Central memory CD8-positive, alpha-beta T cell (primary cell): ENCODE results near the gene IL23R.

Experiments used
- ATAC-seq: fragments of 150-1000 bp; cut with Tn5 transposase; replicated peaks from 2 replicates; pipeline ENCODE4 v1.10.0; 2022; ENCODE audit warnings: mild to moderate bottlenecking, moderate FRiP score, moderate number of reproducible peaks; ENCODE audit not compliant: poor library complexity, severe bottlenecking; ENCODE audit errors: extremely low read depth
- DNase-seq, 2 donors: peaks; one replicate each; pipeline ENCODE4 v3.0.0; 2021; ENCODE audit warnings: low spot score in 2 of 2
- H3K27ac Mint-ChIP-seq: one replicate; pipeline ENCODE4 v1.8.0; 2022; ENCODE audit warnings: low read depth, mild to moderate bottlenecking, moderate library complexity, mixed read lengths
- H3K27me3 Mint-ChIP-seq: one replicate; pipeline ENCODE4 v1.8.0; 2022; ENCODE audit warnings: mixed read lengths
- H3K36me3 Mint-ChIP-seq: one replicate; pipeline ENCODE4 v1.8.0; 2022; ENCODE audit warnings: mild to moderate bottlenecking, moderate library complexity, mixed read lengths; ENCODE audit not compliant: insufficient read depth
- H3K4me1 Mint-ChIP-seq: one replicate; pipeline ENCODE4 v1.8.0; 2022; ENCODE audit warnings: mixed read lengths
- H3K4me3 Mint-ChIP-seq: one replicate; pipeline ENCODE4 v1.8.0; 2022; ENCODE audit warnings: mild to moderate bottlenecking, moderate library complexity, mixed read lengths
- H3K9me3 Mint-ChIP-seq: one replicate; pipeline ENCODE4 v1.8.0; 2022; ENCODE audit warnings: mixed read lengths

IL23R gene

DNA sequence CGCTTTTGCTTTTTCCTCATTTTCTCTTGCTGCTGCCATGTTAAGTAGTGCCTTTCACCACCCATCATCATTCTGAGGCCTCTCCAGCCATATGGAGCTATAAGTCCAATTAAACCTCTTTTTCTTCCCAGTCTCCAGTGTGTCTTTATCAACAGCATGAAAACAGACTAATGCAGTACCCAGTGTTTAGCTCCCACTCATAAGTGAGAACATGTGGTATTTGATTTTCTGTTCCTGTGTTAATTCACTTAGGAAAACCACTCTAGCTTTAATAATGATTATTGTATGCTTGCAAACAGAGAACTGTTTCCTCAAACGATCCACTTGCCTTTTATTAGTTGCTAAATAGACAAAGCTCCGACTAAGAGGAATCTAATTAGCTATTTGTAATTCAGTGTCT is 43.3 kb downstream of the IL23R start:
- no peak for ATAC-seq
- Mint-ChIP-seq H3K4me1 (no peaks in the 10 kb centered on the region), H3K4me3 (no peak overlapping the region), H3K36me3 (no peaks in the 10 kb centered on the region), H3K27me3 (no peaks in the 10 kb centered on the region), H3K27ac (peak overlapping the region; percentile 53), H3K9me3 (no peaks in the 10 kb centered on the region)
- DNase-seq = no peak

DNA sequence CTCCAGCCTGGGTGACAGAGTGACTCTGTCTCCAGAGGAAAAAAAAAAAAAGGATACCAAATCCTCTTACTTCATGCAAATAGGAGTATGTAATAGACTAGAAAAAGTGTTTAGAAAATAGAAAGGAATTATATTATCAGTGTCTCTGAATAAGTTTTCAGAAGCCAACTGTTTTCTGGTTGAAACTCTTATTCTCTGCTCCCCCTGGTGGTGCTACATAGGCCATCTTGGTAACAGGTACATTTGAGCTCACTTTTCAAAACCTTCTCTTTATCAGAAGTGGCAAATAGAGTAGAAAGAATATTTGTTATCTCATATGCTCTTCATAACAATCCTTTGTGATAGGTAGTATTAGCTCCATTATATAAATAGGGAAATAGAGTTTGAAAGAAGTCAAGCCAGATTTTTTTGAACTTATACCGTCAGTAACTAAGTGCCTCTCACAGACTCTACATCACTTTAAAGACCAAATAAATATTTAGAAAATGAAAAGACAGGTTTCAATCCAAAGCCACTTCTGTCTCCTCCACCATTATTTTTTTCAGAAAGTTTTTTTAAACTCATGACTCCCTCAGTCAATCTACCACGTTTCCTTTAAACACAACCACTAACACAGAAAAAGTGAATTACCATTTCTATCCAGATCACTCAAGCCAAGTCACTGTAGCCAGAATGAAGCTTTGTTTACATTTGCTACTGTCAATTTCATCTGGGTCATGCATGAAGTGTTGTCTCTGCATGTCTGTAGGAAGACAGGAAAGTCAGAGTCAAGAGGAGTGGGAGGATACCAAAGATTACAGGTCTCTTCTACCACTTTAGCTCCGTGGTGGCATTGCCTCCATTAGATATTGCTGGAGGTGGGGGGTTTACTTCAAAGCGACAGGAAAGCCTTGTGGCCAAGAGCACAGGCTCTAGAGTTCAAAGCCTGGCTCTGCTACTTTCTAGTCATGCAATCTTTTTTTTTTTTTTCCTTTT is 45.6 kb downstream of the IL23R start:
- ATAC-seq (peak; percentile 58), DNase-seq (no peak)
- H3K27me3 Mint-ChIP-seq = no peaks in the 10 kb centered on the region
- no peaks in the 10 kb centered on the region for H3K36me3 Mint-ChIP-seq
- no peak overlapping the region for H3K27ac Mint-ChIP-seq
- no peaks in the 10 kb centered on the region for H3K4me1 Mint-ChIP-seq
- H3K9me3 Mint-ChIP-seq = no peaks in the 10 kb centered on the region
- H3K4me3 Mint-ChIP-seq = no peak overlapping the region

DNA sequence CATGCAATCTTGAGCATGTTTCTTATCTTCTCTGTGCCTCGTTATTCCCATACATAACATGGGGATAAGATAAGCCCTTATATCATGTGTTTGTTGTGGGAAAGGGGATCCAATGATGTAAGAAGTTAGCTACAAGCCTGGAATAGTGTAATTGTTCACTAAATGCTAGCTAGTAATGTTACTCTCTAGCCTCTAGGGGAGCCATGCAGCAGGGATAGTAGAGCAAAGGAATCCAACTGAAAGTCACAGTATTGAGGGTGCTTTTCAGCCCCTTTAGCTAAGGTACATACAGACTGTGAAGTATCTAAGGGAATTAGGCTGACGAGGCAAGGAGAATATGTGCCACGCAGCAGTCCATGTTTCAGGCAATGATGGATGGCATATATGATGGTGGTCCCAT is 46.9 kb downstream of the IL23R start:
- ATAC-seq (no peak), DNase-seq (no peak)
- H3K4me3 Mint-ChIP-seq = no peak overlapping the region
- no peaks in the 10 kb centered on the region for H3K4me1 Mint-ChIP-seq
- H3K9me3 Mint-ChIP-seq = no peaks in the 10 kb centered on the region
- no peaks in the 10 kb centered on the region for H3K27me3 Mint-ChIP-seq
- no peaks in the 10 kb centered on the region for H3K36me3 Mint-ChIP-seq
- H3K27ac Mint-ChIP-seq = no peak overlapping the region

DNA sequence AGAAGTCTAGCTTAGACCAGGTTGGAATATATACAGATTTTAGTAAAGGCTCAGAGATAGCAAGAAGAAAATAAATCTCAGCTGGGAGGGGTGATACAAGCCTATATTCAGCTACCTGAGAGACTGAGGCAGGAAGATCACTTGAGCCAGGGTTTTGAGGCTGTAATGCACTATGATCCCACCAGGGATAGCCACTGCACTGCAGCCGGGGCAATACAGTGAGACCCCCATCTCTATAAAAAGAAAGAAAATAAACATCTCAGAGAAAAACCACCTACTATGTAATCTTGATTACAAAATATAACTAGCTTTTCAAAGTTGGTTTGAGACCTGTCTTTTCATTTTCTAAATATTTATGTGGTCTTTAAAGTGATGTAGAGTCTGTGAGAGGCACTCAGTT is 47.7 kb downstream of the IL23R start:
- H3K4me3 Mint-ChIP-seq = no peak overlapping the region
- no peak for ATAC-seq
- no peak overlapping the region for H3K27ac Mint-ChIP-seq
- no peaks in the 10 kb centered on the region for H3K4me1 Mint-ChIP-seq
- DNase-seq = no peak
- H3K36me3 Mint-ChIP-seq = no peaks in the 10 kb centered on the region
- H3K9me3 Mint-ChIP-seq = no peaks in the 10 kb centered on the region
- no peaks in the 10 kb centered on the region for H3K27me3 Mint-ChIP-seq

DNA sequence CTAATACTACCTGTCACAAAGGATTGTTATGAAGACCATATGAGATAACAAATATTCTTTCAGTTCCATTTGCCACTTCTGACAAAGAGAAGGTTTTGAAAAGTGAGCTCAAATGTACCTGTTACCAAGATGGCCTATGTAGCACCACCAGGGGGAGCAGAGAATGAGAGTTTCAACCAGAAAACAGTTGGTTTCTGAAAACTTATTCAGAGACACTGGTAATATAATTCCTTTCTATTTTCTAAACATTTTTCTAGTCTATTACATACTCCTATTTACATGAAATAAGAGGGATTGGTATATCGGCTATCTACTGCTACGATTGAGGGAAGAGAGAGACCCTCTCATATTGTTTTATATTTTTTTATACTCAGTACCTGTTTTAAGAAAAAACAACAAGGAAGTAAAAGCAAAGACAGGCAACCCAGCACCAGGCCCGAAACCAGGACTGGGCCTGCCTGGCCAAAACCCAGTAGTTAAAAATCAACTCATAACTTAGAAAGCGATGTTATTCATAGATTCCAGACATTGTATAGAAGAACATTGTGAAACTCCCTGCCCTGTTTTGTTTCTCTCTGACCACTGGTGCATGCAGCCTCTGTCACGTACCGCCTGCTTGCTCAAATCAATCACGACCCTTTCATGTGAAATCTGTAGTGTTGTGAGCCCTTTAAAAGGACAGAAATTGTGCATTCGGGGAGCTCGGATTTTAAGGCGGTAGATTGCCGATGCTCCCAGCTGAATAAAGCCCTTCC is 48.3 kb downstream of the IL23R start:
- Mint-ChIP-seq H3K36me3 (no peaks in the 10 kb centered on the region), H3K4me1 (no peaks in the 10 kb centered on the region), H3K27me3 (no peaks in the 10 kb centered on the region), H3K4me3 (no peak overlapping the region), H3K9me3 (no peaks in the 10 kb centered on the region), H3K27ac (no peak overlapping the region)
- no peak for DNase-seq
- peak; percentile 46 for ATAC-seq

DNA sequence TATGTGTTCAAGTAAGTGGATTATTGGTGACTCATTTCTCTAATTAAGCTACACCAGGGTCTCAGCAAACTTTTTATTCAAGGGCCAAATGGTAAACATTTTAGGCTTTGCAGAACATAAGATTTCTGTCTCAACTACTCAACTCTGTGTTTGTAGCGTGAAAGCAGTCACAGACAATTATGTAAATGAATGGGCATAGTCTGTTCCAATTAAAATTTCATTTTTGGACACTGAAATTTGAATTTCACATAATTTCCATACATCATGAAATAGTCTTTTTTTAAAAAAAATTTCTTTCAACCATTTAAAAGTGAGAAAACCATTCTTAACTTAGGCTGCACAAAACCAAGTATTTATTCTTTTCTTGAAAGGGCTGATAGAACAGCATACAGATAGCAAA is 50.1 kb downstream of the IL23R start:
- no peak overlapping the region for H3K27ac Mint-ChIP-seq
- no peak for DNase-seq
- no peak overlapping the region for H3K4me3 Mint-ChIP-seq
- no peaks in the 10 kb centered on the region for H3K27me3 Mint-ChIP-seq
- H3K4me1 Mint-ChIP-seq = no peaks in the 10 kb centered on the region
- no peaks in the 10 kb centered on the region for H3K36me3 Mint-ChIP-seq
- no peak for ATAC-seq
- H3K9me3 Mint-ChIP-seq = no peaks in the 10 kb centered on the region

DNA sequence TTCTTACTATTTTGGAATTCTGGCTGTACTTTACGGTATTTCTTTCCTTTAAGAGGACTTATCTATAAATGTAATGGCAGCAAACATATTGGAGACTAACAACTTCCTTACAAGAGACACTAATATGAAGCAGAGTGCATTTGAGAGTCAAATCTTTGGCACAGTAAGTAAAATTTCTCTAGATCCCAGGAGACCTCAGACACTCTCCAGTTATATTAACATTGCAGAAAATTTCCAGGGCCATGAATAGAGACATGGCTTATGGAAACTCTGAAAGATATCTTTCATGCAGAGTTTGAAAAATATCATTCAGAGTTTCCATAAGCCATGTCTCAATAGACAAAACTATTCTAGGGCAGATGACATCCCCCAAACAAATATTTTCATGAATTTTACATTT is 51.2 kb downstream of the IL23R start:
- H3K4me3 Mint-ChIP-seq = no peak overlapping the region
- no peak overlapping the region for H3K27ac Mint-ChIP-seq
- DNase-seq = no peak
- ATAC-seq = no peak
- H3K27me3 Mint-ChIP-seq = no peaks in the 10 kb centered on the region
- H3K9me3 Mint-ChIP-seq = no peaks in the 10 kb centered on the region
- no peaks in the 10 kb centered on the region for H3K4me1 Mint-ChIP-seq
- H3K36me3 Mint-ChIP-seq = no peaks in the 10 kb centered on the region

DNA sequence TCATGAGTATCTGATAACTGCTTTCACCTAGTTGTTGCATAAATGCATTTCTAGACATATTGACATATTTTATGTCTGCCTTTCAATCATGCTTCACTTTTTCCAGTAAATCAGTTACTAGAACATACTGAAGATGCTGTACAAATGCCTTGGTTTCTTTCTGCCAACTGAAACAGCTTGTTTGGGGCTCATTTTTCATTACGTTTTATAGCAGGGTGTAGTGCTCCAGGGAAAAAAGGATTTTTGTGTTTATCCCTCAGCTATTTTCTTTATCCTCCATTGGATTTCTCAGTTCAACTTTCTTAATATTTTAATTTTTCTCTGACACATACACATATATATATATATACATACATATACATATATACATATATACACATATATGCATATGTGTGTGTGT is 51.7 kb downstream of the IL23R start:
- Mint-ChIP-seq H3K9me3 (no peaks in the 10 kb centered on the region), H3K27ac (no peak overlapping the region), H3K27me3 (no peaks in the 10 kb centered on the region), H3K4me1 (no peaks in the 10 kb centered on the region), H3K36me3 (no peaks in the 10 kb centered on the region), H3K4me3 (no peak overlapping the region)
- ATAC-seq (no peak), DNase-seq (no peak)

DNA sequence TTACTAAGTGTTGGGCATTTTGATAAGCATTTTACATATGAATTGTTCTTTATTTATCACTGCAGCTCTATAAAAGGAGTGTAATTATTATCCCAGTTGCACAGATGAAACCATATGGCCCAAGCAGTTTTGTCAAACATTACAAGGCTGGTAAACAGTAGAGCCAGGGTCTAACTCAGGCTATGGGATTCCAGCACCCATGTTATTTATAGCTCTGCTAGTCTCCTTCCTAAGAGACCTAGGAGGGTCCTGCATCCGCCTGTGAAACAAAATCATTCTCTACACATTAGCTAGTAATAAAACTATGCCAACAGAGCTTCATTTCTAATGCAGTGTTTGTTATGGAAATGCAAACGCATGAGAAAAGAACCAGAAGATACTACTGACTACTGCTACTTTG is 58.6 kb downstream of the IL23R start:
- H3K27ac Mint-ChIP-seq = no peak overlapping the region
- ATAC-seq (no peak), DNase-seq (no peak)
- H3K9me3 Mint-ChIP-seq = no peaks in the 10 kb centered on the region
- no peaks in the 10 kb centered on the region for H3K36me3 Mint-ChIP-seq
- H3K27me3 Mint-ChIP-seq = no peaks in the 10 kb centered on the region
- peaks cover 15% of the 10 kb centered on the region for H3K4me1 Mint-ChIP-seq
- H3K4me3 Mint-ChIP-seq = no peak overlapping the region

DNA sequence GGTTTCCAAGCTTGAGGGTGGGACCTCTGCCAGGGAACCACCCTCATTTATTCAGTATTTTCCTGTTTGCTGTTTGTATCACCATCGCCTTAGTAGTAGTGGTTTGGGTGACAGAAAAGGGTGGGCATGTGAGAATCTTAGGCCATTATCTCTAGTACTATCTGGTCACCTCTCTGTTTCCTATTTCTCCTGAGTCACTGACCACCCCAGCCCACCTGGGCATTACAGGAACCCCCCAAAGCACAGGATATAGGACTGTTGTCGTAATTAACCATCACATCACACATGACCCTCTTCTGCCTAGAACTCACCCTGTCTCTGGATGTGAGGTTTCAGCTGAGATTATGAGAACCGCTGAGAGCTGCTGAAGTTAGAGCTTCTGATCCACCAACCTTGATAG is 60.4 kb downstream of the IL23R start:
- no peaks in the 10 kb centered on the region for H3K9me3 Mint-ChIP-seq
- H3K27ac Mint-ChIP-seq = peak overlapping the region; percentile 4
- H3K27me3 Mint-ChIP-seq = no peaks in the 10 kb centered on the region
- DNase-seq (no peak), ATAC-seq (peak; percentile 24)
- H3K4me3 Mint-ChIP-seq = no peak overlapping the region
- H3K4me1 Mint-ChIP-seq = peaks cover 15% of the 10 kb centered on the region
- H3K36me3 Mint-ChIP-seq = no peaks in the 10 kb centered on the region

DNA sequence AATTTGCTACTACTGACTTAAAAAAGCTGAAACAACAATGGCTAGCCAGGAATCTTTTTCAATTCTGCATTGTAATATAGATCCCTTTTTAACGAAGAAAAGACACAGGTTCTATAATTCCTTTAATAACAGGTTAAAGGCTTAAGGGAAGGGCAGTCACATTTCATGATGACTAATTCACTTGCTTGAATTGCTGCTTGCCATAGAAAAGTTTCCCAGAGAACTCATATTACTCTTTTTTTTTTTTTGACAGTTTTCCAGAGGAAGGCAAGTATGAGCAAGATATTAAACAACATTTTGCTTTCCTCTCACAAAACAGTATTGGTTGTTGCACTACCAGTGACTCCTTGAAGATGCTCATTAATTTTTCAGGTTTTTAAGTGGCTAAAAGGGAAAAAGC is 60.9 kb downstream of the IL23R start:
- H3K36me3 Mint-ChIP-seq = no peaks in the 10 kb centered on the region
- DNase-seq (no peak), ATAC-seq (no peak)
- H3K9me3 Mint-ChIP-seq = no peaks in the 10 kb centered on the region
- no peak overlapping the region for H3K4me3 Mint-ChIP-seq
- H3K27me3 Mint-ChIP-seq = no peaks in the 10 kb centered on the region
- peaks cover 15% of the 10 kb centered on the region for H3K4me1 Mint-ChIP-seq
- H3K27ac Mint-ChIP-seq = peak overlapping the region; percentile 4

DNA sequence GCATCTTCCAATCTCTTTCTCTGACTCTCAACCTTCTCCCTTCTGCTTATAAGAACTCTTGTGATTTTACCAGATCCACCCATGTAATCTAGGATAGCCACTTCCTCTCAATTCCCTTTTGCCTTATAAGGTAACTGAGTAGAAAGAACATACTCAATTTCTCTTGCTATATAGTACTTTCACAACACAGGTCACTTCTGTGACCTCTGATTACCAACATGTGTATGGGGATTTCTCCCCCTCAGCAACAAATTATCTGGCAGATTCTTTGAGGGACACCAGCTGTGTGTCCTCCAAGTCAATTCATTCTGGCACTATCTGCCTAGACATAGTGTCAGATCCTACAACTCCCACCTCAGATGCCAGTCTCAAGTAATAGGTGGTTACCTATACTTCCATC is 62.5 kb downstream of the IL23R start:
- no peaks in the 10 kb centered on the region for H3K9me3 Mint-ChIP-seq
- H3K36me3 Mint-ChIP-seq = no peaks in the 10 kb centered on the region
- H3K27me3 Mint-ChIP-seq = no peaks in the 10 kb centered on the region
- H3K27ac Mint-ChIP-seq = no peak overlapping the region
- ATAC-seq = no peak
- H3K4me3 Mint-ChIP-seq = no peak overlapping the region
- DNase-seq = no peak
- H3K4me1 Mint-ChIP-seq = peaks cover 15% of the 10 kb centered on the region

DNA sequence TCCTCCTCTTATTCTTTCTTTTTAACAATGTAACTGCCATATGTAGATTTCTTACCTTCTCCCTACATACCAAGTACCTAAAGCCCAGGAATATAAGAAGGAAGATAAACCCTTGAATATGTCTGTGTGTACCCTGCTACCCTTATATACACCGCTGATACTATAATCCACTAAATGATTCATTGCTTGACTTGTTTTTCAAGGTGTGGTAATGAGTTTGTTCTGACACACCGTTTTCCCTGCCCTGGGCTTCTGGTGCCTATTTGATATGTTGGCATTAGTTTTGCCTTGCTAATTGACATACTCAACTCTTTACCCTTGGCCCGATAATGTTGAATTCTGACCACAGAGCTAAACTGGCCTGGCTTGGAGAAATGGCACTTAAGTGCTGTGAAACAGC is 64.3 kb downstream of the IL23R start:
- Mint-ChIP-seq H3K27me3 (no peaks in the 10 kb centered on the region), H3K9me3 (no peaks in the 10 kb centered on the region), H3K4me1 (peaks cover 15% of the 10 kb centered on the region), H3K36me3 (no peaks in the 10 kb centered on the region), H3K4me3 (no peak overlapping the region), H3K27ac (no peak overlapping the region)
- ATAC-seq = no peak
- DNase-seq = no peak
